Fibroblast of skin of left quadriceps (primary cell): Measurements from ENCODE around the gene NKAIN1.
"Not testable (repeated sequence)": the region's sequence is repeated elsewhere in the genome, so short reads cannot be mapped to it uniquely, and the experiment has no call there.

Source experiments
- DNase-seq, 2 experiments: peaks; one replicate each; pipeline ENCODE4 v3.0.0-alpha.2; 2013; ENCODE audit warnings: low read depth in 2 of 2

NKAIN1 gene

DNA sequence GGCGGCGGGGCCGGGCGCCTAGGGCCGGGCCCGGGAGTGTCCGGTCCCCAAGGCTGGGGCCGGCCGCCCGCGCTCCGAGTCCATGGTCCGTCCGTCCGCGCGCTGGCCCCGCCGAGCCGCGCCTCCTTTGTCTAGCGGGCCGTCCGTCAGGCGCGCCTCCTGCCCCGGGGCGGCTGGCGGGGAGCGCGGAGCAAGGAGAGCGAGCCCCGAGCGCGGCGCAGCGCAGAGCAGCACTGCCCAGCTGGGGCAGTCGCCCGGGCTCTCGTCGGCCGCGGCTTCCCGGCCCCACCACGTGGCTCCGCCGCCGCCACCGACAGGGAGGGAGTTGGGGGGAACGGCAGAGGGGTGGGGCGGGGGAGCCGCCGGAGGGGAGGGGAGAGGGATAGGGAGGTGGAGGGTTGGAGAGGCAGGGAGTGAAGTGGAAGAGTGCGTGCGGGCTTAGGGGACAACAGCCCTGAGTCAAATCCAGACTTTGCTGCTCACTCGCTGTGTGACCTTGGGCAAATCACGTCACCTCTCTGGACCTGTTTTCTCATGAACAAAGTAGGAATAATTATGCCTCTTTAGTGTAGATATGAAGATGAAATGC is at the start of gene NKAIN1:
Gene NKAIN1 (minus strand): TSS at position 235 of the 589 bp plus-strand sequence. CDS start 340 bp downstream, outside the sequence.
- DNase-seq: no peak

DNA sequence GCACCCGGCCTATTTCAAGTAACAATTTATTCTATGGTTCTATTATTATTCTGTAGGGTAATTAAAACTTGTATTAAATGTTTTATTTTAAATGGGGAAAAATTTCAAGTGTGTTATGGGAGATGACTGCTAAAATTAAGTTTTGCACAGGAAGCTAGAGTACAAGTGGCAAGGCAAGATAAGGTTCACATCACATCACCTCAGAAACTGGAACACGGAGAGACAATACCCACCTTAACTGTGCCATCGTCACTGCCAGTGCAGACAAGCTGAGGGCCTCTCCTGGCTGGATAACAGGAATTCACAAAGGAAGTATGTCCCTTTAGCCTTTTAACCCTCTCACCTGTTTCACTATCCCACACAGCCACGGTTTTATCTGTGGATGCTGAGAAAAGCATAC is 49.3 kb upstream of the NKAIN1 start:
- DNase-seq: no peak

DNA sequence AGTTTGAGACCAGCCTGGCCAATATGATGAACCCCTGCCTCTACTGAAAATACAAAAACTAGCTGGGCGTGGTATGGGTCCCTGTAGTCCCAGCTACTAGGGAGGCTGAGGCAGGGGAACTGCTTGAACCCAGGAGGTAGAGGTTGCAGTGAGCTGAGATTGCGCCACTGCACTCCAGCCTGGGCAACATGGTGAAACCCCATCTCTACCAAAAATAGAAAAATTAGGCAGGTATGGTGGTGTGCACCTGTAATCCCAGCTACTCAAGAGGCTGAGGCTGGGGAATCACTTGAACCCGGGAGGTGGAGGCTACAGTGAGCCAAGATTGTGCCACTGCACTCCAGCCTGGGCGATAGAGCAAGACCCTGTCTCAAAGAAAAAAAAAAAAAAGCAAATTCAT is 48.1 kb upstream of the NKAIN1 start:
- DNase-seq: not testable (repeated sequence)

DNA sequence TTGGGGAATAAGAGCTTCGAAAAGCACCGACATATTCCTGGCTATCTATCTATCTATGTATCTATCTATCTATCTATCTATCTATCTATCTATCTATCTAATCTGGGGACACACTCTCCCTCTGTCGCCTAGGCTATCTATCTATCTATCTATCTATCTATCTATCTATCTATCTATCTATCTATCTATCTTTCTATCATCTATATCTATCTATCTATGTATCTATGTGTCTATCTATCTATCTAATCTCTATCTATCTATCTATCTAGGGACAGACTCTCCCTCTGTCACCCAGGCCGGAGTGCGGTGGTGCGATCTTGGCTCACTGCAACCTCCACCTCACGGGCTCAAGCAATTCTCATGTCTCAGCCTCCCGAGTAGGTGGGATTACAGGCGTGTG is 42.7 kb upstream of the NKAIN1 start:
- not testable (repeated sequence) for DNase-seq

DNA sequence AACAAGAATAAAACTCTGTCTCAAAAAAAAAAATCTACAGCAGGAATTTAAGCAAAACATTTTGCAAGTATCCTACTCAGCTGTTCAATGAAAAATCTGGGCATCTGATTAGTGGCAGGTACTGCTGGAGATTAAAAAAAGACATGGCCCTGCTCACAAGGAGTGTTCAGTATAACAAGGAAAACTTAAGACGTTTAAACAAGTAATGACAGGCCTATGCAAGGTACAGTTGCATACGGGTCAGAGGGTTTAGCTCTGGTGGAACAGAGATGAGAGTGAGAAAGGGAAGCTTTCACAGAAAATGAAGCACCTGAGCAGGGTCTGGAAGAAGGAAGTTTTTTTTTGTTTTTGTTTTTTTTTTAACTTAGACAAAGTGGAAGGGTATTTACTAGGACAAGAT is 33.9 kb upstream of the NKAIN1 start:
- no peak for DNase-seq

DNA sequence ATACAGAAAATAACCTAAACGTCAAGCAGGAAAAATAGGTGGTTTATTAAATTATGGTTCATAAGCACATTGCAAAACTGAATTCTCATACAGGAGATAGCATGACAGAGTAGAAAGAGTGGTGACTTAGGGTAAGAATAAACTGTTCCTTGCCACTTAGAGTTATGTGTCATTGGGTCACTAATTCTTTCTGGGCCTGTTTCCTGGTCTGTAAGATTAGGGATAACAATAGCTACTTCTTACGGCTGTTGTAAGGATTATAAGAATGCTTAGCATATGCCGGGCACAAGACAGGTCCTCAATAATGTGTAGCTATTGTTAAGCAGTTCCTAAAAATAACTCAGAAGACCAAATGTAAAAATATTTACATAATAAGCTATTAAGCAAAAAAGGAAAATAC is 32.7 kb upstream of the NKAIN1 start:
- DNase-seq: no peak

DNA sequence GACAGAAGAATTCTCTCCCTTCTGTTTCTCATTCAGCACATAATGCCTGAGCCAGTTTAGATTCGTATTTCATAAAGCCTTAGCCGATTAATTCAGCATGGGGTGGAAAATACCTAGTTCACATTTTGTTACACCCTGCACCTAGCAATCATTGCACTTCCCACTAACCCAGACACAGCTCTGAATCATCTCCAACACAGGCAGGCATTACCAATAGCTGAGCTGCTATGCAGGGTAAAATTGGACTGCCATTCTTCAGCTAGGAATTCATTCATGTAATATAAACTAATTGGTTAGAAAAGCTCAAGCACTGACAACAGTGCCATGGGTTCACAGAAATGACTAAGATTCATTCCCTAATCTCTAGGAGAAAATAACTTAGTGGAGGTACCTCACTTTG is 26.9 kb upstream of the NKAIN1 start:
- no peak for DNase-seq

DNA sequence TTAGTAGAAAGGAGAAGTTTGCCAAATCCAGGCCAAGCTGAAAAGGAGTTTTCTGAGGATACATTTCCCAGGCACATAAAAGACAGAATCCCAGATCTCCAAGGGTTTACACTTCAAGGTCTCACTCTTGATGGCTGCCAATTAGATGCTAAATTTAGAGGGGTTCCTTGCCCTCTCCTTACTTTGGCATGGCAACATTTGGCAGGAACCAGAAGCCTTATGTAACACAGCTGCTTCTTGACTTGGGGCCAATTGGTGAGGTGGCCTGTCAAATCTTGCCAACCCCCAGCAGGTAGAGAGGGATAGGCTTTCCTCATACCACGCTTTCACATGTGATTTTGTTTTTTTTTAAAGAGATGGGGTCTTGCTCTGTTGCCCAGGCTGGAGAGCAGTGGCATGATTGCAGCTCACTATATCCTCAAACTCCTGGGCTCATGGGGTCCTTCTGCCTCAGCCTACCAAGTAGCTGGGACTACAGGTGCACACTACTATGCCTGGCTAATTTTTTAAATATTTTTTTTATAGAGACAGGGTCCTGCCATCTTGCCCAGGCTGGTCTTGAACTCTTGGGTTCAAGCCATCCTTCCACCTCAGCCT is 25.2 kb upstream of the NKAIN1 start:
- DNase-seq: no peak

DNA sequence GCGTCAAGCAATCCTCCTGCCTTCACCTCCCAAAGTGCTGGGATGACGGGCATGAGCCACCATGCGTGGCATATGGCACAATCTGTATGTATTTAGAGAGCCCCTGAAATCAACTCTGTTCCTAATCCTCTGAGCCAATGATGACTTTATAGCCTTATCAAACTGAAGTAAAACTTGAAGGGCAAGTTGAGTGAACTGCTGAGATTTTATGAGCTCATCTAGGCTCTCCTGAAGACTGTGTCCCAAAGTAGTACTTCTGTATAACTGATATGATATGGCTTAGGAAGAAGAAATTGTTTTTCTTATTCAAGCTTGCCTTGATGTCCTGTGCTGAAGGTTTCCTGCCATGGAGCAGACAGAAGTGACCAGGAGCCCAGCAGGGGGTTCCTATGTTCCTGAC is 23.7 kb upstream of the NKAIN1 start:
- no peak for DNase-seq

DNA sequence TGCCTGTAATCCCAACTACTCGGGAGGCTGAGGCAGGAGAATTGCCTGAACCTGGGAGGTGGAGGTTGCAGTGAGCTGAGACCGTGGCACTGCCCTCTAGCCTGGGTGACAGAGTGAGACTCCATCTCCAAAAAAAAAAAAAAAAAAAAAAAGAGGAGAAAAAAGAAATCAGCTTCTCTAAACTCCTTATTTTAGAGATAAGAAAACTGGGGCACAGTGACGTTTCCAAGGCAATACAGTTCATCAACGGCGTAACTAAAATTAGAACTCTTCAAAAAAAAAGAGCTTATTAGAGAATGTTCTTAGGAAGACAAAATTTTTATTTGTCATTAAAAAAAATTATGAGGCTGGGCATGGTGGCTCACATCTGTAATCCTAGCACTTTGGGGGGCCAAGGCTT is 22.7 kb upstream of the NKAIN1 start:
- DNase-seq: not testable (repeated sequence)

DNA sequence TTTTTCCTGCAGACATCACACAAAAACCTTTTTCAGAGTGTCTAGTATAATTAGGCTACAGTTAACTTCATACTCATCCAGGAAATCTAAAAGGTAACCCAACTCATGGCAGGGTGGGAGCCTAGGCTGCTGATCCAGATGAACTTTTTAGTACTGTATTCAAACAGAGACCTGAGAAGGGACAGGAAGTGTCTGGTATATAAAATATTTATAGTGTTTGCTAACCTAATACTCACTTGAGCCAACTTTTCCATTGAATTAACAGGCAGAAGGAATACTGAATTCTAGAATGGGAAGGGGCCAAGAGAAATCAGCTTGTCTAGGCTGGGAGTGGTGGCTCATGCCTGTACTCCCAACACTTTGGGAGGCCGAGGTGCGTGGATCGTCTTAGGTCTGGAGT is 22.2 kb upstream of the NKAIN1 start:
- DNase-seq: no peak

DNA sequence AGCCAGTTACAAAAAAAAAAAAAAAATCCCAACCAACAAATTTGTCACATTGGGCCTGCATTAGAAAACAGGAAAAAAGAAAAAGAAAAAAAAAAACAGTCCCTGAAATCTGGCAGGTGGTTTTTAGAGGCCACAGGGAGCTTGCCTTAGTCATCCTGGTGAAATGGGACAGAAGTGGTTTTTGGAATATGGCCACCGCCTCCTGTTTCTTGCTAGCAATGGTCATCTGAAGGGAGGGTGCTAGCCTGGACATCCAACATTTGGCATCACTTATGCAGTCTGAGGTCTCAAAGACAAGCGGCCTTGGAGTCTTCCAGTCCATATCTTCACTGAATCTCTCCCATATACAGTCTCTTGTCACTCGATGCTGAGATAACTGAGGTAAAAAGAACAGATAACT is 20.1 kb upstream of the NKAIN1 start:
- DNase-seq: no peak

DNA sequence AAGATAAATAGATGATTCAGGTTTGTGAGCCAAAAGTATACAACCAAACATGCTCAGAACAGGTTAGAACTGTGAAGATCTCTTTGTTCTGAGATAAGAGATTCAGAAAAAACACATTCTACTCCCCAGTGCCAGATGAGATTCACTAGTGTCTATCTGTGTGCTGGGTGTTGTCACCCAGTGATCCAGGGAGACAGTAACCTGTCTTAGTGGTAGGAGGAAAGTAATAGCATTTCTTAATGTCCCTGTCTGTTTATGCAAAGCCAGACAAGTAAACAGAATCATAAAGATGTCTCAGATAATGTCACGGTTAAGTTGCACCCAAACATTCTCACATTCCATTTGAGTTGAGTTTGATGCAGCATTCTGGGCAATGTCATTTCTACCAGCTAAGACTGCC is 18.9 kb upstream of the NKAIN1 start:
- DNase-seq: no peak

DNA sequence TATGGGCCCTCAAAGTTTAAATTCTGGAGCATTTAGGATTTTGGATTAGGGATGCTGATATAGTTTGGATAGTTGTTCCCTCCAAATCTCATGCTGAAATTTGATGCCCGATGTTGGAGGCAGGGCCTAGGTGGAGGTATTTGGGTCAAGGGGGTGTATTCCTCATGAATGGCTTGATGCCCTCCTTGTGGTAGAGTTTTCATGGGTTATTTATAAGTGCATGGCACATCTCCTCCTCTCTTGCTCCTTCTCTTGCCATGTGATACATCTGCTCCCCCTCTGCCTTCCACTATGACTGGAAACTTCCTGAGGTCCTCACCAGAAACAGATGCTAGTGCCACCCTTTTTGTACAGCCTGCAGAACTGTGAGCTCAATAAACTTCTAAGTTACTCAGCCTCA is 17.5 kb upstream of the NKAIN1 start:
- DNase-seq: no peak

DNA sequence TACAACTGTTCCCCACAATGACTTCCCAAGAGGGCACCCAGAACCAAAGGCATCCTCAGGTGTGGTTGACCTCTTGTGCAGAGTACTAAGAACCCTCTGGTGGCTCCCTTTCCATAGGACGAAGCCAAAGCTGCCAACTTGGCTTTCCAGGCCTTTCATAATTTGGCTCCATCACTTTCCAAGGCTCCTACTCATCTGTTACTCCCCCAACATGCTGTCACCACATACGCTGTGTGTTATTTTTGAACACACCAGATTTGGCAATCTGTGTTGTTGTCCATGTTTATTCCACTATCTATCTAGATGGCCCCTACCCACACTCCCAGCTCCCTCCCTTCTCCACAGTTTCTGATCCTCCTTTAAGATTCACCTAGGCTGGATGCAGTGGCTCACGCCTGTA is 10.2 kb upstream of the NKAIN1 start:
- no peak for DNase-seq

DNA sequence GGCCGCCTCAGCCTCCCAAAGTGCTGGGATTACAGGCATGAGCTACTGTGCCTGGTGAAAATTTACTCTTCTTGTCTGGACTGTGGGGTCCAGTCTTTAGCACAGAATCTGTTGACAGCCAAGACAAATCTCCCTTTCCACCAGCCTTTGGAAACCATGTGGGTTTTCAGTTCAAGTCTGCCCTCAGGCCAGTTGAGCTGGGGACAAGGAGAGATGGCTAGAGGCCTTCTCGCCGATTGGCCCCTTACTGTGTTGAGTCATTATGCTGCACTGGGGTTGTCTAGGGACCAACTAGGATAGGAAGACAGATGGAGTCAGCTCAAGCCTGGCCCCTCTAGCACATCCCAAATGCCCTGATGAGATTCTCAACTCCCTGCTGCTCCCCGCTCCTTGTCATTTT is 8.6 kb upstream of the NKAIN1 start:
- DNase-seq: no peak

DNA sequence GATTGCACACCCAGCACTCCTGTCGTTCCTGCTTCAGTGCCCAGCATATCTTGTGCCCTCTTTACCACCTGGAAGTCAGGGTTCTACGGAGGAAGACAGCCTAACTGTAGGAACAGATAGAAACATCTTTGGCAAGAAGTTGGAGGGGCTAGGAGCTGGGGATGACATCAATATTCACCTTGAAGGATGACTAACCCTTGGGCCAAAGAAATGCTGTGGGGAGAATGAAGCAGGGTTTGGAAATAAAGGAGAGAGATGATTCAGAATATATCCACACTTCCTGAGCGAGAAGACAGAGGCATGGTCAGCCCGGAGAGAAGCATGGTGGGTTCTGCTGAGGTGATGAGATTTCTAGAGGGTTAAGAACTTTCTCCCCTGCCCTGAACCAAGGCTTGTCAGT is 4.6 kb upstream of the NKAIN1 start:
- DNase-seq: peak in 1 of 2 experiments; percentile 3

DNA sequence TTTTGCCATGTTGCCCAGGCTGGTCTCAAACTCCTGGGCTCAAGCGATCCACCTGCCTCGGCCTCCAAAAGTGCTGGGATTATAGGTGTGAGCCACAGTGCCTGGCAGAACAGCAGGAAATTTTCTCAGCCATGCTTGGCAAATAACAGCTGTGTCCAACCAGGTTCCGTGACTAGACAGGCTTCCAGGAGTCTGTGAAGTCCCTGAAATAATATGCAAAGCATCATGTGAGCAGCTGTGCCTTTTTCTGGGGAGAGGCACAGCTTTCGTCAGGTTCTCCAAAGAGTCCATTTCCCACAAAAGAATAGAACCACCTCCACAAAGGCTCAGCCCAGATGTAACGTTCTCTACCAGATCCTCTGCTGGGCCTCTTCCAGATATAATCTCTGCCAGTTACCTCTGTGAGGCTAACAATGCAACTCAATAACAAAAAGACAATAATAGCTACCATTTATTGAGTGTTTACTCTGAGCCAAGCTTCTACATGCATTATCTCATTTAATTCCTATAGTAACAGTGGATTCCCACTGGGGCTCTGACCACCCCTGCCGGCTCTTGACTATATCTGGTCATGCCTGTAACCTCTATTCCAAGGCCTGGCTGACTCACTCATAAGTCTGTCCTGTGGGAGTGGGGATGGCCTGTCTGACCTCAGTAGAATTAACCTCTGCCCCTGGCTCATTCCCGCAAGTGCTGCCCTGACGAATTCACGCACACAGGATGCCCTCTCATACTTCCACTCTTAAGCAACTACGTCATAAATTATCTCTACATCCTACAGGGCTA is 4.0 kb upstream of the NKAIN1 start:
- no peak for DNase-seq

DNA sequence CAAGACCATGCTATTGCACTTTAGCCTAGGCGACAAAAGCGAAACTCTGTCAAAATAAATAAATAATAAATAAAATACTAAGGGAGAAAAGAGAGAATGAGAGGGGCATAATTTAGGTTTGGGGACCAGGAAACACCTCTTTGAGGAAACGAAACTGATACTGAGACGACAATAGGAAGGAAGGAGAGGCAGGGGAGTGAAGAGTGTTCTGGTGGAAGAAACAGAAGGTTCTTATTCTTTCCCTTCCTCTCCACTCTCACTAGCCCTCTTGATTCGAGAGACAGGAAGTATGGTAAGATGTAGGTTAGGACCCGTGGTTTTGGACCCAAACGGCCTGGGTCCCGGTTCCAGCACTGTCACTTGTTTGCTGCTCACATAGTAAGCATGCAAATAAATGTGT is 1.6 kb upstream of the NKAIN1 start:
- DNase-seq: no peak

DNA sequence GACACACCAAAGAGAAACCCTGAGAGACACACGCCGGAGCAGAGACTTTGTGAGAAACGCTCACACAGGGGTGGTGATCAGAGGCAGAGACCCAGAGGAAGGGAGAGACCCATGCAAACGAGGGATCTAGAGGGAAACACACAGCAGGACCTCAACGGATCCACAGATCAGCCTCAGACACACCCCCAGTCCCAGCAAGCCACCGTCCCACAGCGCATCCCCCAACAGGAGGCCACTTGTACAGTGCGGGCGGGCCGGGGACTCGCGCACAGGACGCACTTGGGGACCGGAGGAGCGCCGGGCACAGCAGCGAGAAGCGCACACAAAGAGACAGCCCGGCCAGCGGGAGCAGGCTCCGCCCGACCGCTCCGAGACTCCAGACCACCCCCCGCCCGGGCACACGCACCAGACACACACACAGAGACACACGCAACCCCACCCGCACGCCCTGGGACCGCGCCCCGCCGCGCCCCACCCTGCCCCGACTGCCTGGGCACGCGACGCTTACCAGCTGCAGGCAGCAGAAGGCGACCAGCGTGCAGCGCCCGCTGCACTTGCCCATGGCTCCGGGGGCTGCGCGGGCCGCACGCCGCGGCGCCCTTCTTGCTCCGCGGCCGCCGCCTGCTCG is 587 bp downstream of the NKAIN1 start:
- DNase-seq: no peak

DNA sequence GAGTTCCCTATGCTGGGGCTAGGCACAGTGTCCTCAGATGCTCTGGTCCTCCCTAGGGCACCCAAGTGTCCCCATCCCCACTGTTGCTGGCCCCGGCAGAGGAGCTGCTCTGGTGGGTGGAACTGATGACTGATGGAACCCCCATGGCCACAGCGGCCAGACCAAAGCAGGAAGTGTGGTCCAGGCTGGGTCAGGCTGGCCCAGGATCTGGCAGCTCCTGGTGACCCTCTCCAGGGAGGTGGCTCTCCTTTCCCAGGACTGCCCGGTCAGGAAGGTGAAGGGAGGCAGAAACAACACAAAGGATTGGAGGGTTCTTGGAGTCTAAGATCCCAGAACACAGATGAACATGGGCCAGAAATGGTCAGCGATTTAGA is 1.1 kb downstream of the NKAIN1 start:
- DNase-seq: no peak

DNA sequence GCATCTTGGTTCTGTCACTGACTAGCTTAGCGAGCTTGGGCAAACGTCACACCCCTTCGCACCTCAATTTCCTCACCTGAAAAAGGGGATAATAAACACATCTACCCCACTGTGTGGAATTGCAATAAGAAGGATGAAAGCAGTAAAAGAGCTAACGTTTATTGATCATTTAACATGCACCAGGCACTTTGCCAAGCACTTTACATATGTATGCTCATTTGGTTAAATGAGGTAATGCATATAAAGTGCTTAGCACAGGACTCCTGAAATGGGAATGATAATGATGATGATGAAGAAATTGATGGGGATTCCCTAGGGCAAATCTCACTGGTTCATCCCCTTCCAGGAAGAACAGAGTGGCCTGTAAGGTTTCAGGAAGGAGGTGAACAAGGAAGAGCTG is 4.8 kb downstream of the NKAIN1 start:
- DNase-seq: no peak

DNA sequence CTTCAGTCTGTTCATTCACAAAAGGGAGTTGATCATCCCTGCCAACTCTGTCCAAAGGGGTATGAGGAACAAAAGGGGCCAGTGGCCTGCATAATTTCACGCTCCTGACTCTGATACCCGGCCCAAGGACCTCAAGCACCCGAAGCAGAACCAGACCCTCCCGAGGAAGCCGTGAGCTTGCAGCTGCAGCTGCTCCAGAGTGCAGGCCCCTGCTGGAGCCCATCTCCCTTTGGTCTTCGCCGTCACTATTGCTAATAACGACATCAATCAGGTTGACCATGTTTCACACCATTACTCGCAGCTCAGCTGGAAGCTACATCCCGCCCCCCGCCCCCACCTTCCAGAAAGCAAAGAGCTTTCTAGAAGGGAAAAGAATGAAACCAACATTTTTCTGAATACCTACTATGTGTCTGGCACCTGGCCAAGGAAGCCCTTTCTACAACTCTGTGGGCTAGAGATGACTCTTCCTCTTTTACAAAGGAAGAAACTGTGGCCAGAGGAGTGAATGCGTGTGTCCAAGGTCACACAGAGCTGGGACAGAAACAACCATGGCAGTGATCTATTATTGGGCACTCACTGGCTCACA is 5.5 kb downstream of the NKAIN1 start:
- DNase-seq: no peak
